ENCODE results near the gene C1orf35.

C1orf35 gene

DNA sequence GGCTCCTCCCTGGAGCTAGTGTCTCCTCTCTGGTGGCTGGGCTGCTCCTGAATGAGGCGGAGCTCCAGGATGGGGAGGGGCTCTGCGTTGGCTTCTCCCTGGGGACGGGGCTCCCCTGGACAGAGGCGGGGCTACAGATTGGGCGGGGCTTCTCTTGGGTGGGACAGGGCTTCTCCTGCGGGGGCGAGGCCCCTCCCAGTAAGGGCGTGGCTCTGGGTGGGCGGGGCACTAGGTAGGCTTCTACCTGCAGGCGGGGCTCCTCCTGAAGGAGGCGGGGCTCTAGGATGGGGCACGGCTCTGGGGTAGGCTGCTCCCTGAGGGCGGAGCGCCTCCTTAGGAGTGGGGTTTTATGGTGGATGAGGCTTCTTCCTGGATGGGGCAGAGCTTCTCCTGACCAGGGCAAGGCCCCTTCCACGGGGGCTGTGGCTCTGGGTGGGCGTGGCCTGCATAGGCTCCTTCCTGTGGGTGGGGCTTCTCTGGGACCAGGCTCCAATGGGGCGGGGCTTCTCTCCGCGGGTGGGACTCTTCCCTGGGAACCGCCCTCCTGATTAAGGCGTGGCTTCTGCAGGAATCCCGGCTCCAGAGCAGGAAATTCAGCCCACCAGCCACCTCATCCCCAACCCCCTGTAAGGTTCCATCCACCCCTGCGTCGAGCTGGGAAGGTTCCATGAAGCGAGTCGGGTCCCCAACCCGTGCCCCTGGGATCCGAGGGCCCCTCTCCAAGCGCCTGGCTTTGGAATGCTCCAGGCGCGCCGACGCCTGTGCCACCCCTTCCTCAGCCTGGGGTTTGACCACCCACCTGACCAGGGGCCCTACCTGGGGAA, 43.3 kb downstream of the C1orf35 start:
- Histone ChIP-seq H3K36me3 (ENCODE audit: insufficient read depth, low read length) (no peaks in the 10 kb centered on the region), H3K4me3 (peak overlapping the region; percentile 71), H3K9me3 (ENCODE audit: low read depth, low read length) (no peaks in the 10 kb centered on the region), H3K27ac (no peak overlapping the region), H3K9ac (ENCODE audit: insufficient read length) (no peak overlapping the region)
- TF ChIP-seq POLR2AphosphoS5 (IDR thresholded peaks at IDR 0.05; ENCODE audit: borderline replicate concordance, low read depth, low read length) (no peak), FOXP2 (optimal IDR thresholded peaks at IDR 0.05; ENCODE audit: control extremely low read depth, extremely low read length, insufficient read depth) (no peak), EZH2 (IDR thresholded peaks at IDR 0.05) (no peak)
- DNase-seq (ENCODE audit: low read depth, low spot score): peak; percentile 5

DNA sequence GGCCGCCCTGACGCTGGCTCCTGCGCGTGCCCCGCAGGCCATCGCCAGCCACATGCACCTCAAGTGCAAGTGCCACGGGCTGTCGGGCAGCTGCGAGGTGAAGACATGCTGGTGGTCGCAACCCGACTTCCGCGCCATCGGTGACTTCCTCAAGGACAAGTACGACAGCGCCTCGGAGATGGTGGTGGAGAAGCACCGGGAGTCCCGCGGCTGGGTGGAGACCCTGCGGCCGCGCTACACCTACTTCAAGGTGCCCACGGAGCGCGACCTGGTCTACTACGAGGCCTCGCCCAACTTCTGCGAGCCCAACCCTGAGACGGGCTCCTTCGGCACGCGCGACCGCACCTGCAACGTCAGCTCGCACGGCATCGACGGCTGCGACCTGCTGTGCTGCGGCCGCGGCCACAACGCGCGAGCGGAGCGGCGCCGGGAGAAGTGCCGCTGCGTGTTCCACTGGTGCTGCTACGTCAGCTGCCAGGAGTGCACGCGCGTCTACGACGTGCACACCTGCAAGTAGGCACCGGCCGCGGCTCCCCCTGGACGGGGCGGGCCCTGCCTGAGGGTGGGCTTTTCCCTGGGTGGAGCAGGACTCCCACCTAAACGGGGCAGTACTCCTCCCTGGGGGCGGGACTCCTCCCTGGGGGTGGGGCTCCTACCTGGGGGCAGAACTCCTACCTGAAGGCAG, 44.0 kb downstream of the C1orf35 start:
- TF ChIP-seq POLR2AphosphoS5 (IDR thresholded peaks at IDR 0.05; ENCODE audit: borderline replicate concordance, low read depth, low read length) (no peak), EZH2 (IDR thresholded peaks at IDR 0.05) (no peak), FOXP2 (optimal IDR thresholded peaks at IDR 0.05; ENCODE audit: control extremely low read depth, extremely low read length, insufficient read depth) (no peak)
- Histone ChIP-seq H3K9me3 (ENCODE audit: low read depth, low read length) (no peaks in the 10 kb centered on the region), H3K4me3 (peak overlapping the region; percentile 71), H3K27ac (no peak overlapping the region), H3K36me3 (ENCODE audit: insufficient read depth, low read length) (no peaks in the 10 kb centered on the region), H3K9ac (ENCODE audit: insufficient read length) (no peak overlapping the region)
- DNase-seq (ENCODE audit: low read depth, low spot score): no peak

DNA sequence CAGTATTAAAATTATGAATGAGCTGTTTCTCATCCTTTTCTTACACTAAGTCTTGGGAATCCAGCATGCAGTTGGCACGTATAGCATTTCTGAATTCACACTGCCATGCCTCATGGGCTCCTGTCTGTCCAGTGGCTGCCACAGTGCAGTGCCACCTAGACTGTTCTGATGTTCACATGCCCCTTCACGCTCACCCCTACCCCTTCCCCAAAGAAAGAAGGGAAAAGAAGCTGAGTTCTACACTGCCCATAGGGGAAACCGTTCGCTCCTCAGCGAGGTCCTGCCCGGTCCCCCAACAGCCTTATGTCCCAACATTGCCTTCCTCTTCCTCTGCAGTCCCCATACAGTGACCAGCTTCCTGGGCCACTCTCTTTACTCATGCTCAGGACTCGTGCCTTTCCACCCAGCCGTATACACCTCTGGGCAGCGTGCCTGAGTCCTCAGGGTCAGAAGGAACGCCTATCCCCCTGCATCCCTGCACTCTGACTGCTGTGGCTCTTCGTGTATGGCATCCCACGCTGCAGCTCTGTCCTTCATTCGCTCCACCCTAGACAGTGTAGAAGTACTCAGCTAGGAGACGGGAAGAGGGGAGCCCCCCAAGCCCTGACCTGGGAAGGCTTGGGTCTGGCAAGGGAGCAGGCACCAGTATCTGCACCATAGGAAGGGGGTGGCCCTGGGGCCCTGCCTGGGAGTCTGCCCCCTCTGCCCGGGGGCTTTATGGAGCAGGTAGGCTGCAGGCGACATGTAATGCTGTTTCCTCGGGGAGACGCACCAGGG, 44.8 kb downstream of the C1orf35 start:
- H3K9me3 ChIP-seq (ENCODE audit: low read depth, low read length): no peaks in the 10 kb centered on the region
- TF ChIP-seq FOXP2 (optimal IDR thresholded peaks at IDR 0.05; ENCODE audit: control extremely low read depth, extremely low read length, insufficient read depth) (no peak), POLR2AphosphoS5 (IDR thresholded peaks at IDR 0.05; ENCODE audit: borderline replicate concordance, low read depth, low read length) (no peak), EZH2 (IDR thresholded peaks at IDR 0.05) (no peak)
- H3K36me3 ChIP-seq (ENCODE audit: insufficient read depth, low read length): no peaks in the 10 kb centered on the region
- no peak overlapping the region for H3K4me3 ChIP-seq
- DNase-seq (ENCODE audit: low read depth, low spot score): no peak
- no peak overlapping the region for H3K27ac ChIP-seq
- no peak overlapping the region for H3K9ac ChIP-seq (ENCODE audit: insufficient read length)

All from SK-N-MC (cell line).